Breast epithelium (tissue), 4 donors: Measurements from ENCODE around the gene C9orf85. TPM values are rescaled to one million over a fixed set of nuclear protein-coding genes. Genes with fewer than 3 reads are reported as not detected.

ENCODE experiments used
- DNase-seq, 2 donors: peaks; one replicate each; pipeline ENCODE4 v3.0.0-alpha.2; 2019; ENCODE audit warnings: low spot score in 2 of 2
- H3K27ac ChIP-seq, 2 donors: fragments of 200-600 bp; sonication (generic) in 1 of 2; one replicate each; pipeline ENCODE4 v1.5.1; 2016 to 2019; ENCODE audit warnings: mild to moderate bottlenecking in 1 of 2
- H3K27me3 ChIP-seq, 2 donors: fragments of 200-600 bp; sonication (generic) in 1 of 2; one replicate each; pipeline versions ENCODE4 v1.5.1 to v1.6.0; 2017 to 2019; ENCODE audit warnings: control low read depth in 1 of 2, mild to moderate bottlenecking in 1 of 2
- H3K36me3 ChIP-seq: fragments of 200-600 bp; one replicate; pipeline ENCODE4 v1.5.1; 2019
- H3K4me1 ChIP-seq, 2 donors: fragments of 200-600 bp; sonication (generic); one replicate each; pipeline ENCODE4 v1.5.1; 2016 to 2019; ENCODE audit warnings: control low read depth in 1 of 2
- H3K4me3 ChIP-seq, 3 donors: fragments of 200-600 bp; sonication (generic); 1 replicate in 2 of 3; 2 replicates in 1 of 3; pipeline ENCODE4 v1.5.1; 2016 to 2019; ENCODE audit warnings: mild to moderate bottlenecking in 3 of 3, moderate library complexity in 2 of 3
- H3K9me3 ChIP-seq, 2 donors: fragments of 200-600 bp; sonication (generic) in 1 of 2; one replicate each; pipeline ENCODE4 v1.5.1; 2016 to 2019; ENCODE audit warnings: control low read depth in 1 of 2
- POLR2A ChIP-seq: fragments of 450-650 bp; IDR thresholded peaks from one replicate; pipeline ENCODE4 v1.6.1; 2016; ENCODE audit warnings: antibody characterized with exemption, mild to moderate bottlenecking, moderate library complexity
- POLR2AphosphoS5 ChIP-seq, 3 donors: sonication (generic); formaldehyde crosslinking; IDR thresholded peaks; one replicate each; pipeline ENCODE4 v1.6.1; 2017; ENCODE audit warnings: antibody characterized with exemption in 3 of 3
- intact Hi-C: fragments of 100-400 bp; cut with DNase I; formaldehyde crosslinking; loops from one replicate; pipeline ENCODE4 v1.15.1; 2023; ENCODE audit warnings: low total_unique reads
- total RNA-seq, 3 donors: library from RNA; depleted of rRNA; stranded (reverse); fragments of >200 nt; gene quantifications; one replicate each; pipeline ENCODE4 v1.1.0, GENCODE V29; 2016
- TF ChIP-seq, protein P1 (sequence below), 3 donors: fragments of 450-650 bp; IDR thresholded peaks; one replicate each; pipeline ENCODE4 v1.5.1; 2016 to 2017; ENCODE audit warnings: antibody characterized with exemption in 3 of 3, mild to moderate bottlenecking in 3 of 3, moderate library complexity in 3 of 3

Gene C9orf85
- total RNA-seq, 3 donors from 2014 or later, result 10.7 to 15.7 (median 14.1) TPM

- Histone ChIP-seq H3K27me3 (no peaks in the 10 kb centered on the region), H3K9me3 (peaks cover 6 to 16% of the 10 kb centered on the region in 2 donors), H3K27ac (no peak overlapping the region), H3K4me3 (no peak overlapping the region), H3K36me3 (no peaks in the 10 kb centered on the region), H3K4me1 (no peaks in the 10 kb centered on the region)
- intact Hi-C loops, result no loop called here
- TF ChIP-seq POLR2A, result no peak
- DNase-seq, result no peak
These were observed 24.1 kb upstream of the C9orf85 start for GRCh38 chr9:71887362-71887761.

DNA sequence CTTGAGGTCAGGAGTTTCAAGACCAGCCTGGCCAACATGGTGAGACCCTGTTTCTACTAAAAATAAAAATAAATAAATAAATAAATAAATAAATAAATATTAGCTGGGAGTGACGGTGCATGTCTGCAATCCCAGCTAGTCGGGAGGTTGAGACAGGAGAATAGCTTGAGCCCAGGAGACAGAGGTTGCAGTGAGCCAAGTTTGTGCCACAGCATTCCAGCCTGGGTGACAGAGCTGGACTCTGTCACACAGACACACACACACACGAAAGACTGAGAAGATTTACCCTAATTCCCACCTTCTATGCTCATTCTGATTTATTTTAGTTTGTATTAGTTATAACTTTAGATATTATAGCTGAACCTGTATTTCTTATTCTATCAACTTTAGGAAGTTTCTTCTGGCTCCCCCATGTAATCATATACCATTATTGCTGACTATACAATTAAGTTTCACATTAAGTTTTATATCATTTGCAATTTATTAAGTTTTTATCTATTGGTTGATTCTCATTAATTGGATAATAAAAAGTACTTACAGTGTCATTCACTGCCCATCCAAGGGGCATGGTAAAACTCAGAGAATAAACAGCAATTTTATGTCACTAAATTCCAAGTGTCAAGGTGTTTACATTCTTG, 21.3 kb upstream of the C9orf85 start:
- intact Hi-C loops, result no loop called here
- Histone ChIP-seq H3K27ac (no peak overlapping the region), H3K4me3 (no peak overlapping the region), H3K27me3 (no peaks in the 10 kb centered on the region), H3K9me3 (no peaks in the 10 kb centered on the region), H3K4me1 (no peaks in the 10 kb centered on the region), H3K36me3 (no peaks in the 10 kb centered on the region)
- TF ChIP-seq POLR2A (no peak), POLR2AphosphoS5 (IDR thresholded peaks at IDR 0.05) (no peak)
- no peak for DNase-seq

- no peaks in the 10 kb centered on the region for H3K27me3 ChIP-seq
- intact Hi-C loops, result no loop called here
- H3K4me3 ChIP-seq, result no peak overlapping the region
- H3K27ac ChIP-seq, result no peak overlapping the region
- no peaks in the 10 kb centered on the region for H3K9me3 ChIP-seq
- H3K4me1 ChIP-seq, result no peaks in the 10 kb centered on the region
- H3K36me3 ChIP-seq, result no peaks in the 10 kb centered on the region
- TF ChIP-seq, protein P1, sequence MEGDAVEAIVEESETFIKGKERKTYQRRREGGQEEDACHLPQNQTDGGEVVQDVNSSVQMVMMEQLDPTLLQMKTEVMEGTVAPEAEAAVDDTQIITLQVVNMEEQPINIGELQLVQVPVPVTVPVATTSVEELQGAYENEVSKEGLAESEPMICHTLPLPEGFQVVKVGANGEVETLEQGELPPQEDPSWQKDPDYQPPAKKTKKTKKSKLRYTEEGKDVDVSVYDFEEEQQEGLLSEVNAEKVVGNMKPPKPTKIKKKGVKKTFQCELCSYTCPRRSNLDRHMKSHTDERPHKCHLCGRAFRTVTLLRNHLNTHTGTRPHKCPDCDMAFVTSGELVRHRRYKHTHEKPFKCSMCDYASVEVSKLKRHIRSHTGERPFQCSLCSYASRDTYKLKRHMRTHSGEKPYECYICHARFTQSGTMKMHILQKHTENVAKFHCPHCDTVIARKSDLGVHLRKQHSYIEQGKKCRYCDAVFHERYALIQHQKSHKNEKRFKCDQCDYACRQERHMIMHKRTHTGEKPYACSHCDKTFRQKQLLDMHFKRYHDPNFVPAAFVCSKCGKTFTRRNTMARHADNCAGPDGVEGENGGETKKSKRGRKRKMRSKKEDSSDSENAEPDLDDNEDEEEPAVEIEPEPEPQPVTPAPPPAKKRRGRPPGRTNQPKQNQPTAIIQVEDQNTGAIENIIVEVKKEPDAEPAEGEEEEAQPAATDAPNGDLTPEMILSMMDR (IDR thresholded peaks at IDR 0.05), result no peak
- TF ChIP-seq POLR2A (no peak), POLR2AphosphoS5 (IDR thresholded peaks at IDR 0.05) (no peak)
- no peak for DNase-seq
These were observed 19.8 kb upstream of the C9orf85 start for GRCh38 chr9:71891557-71892189.

- Histone ChIP-seq H3K9me3 (no peaks in the 10 kb centered on the region), H3K27ac (no peak overlapping the region), H3K27me3 (no peaks in the 10 kb centered on the region), H3K4me1 (no peaks in the 10 kb centered on the region), H3K4me3 (no peak overlapping the region), H3K36me3 (no peaks in the 10 kb centered on the region)
- intact Hi-C loops, result no loop called here
- TF ChIP-seq POLR2A (no peak), POLR2AphosphoS5 (IDR thresholded peaks at IDR 0.05) (no peak)
- TF ChIP-seq, protein P1 (IDR thresholded peaks at IDR 0.05), result no peak
- DNase-seq, result no peak
These were observed 16.3 kb upstream of the C9orf85 start for GRCh38 chr9:71895117-71895516.

- Histone ChIP-seq H3K4me1 (no peaks in the 10 kb centered on the region), H3K4me3 (no peak overlapping the region), H3K9me3 (no peaks in the 10 kb centered on the region), H3K36me3 (no peaks in the 10 kb centered on the region), H3K27me3 (no peaks in the 10 kb centered on the region), H3K27ac (no peak overlapping the region)
- no peak for TF ChIP-seq POLR2A
- TF ChIP-seq, protein P1 (IDR thresholded peaks at IDR 0.05), result no peak
- TF ChIP-seq POLR2AphosphoS5 (IDR thresholded peaks at IDR 0.05), result no peak
- intact Hi-C loops, result no loop called here
- DNase-seq, result no peak
These were observed 15.5 kb upstream of the C9orf85 start for GRCh38 chr9:71895955-71896354.

DNA sequence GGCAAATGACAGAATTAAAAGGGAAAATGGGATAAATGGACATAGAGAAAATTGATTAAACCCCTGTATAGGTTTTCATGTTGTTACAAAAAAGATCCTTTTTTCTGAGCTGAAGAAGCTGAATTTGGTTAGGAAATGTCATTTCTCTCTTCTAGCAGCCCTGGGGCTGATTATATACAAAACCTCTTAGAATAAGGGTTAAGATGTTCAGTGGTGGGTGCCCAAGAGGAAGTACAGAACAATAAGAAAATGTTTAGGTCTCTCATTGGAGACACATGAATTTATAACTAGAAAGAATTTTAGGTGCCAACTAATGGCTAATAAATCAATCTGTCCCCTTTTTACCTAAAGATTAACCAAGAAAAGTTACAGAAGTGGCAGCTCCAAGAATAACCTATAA, 14.7 kb upstream of the C9orf85 start:
- H3K4me1 ChIP-seq, result no peaks in the 10 kb centered on the region
- no peak for DNase-seq
- intact Hi-C loops, result no loop called here

More for the DNA sequence above, 14.7 kb upstream of the C9orf85 start:
- no peak for TF ChIP-seq POLR2AphosphoS5 (IDR thresholded peaks at IDR 0.05)
- TF ChIP-seq, protein P1 (IDR thresholded peaks at IDR 0.05), result no peak
- TF ChIP-seq POLR2A, result no peak
- Histone ChIP-seq H3K27ac (no peak overlapping the region), H3K36me3 (no peaks in the 10 kb centered on the region), H3K9me3 (no peaks in the 10 kb centered on the region), H3K27me3 (no peaks in the 10 kb centered on the region), H3K4me3 (no peak overlapping the region)
